Liver (tissue), 9 donors: ENCODE results near the gene TST. TPM values are rescaled to one million over a fixed set of nuclear protein-coding genes. Genes with fewer than 3 reads are reported as not detected.

Experiments used
- DNase-seq: peaks from one replicate; pipeline ENCODE4 v3.0.0-alpha.2; 2017; ENCODE audit warnings: low spot score
- H3K27ac ChIP-seq, 2 donors: one replicate each; pipeline ENCODE4 v1.7.0; 2013; ENCODE audit warnings: inconsistent platforms in 2 of 2, low read length in 2 of 2, control low read depth in 1 of 2, low read depth in 1 of 2, mild to moderate bottlenecking in 1 of 2
- H3K27me3 ChIP-seq, 4 donors: one replicate each; pipeline versions ENCODE4 v1.6.1 to v1.7.0; 2013; ENCODE audit warnings: low read length in 3 of 4, inconsistent platforms in 1 of 4, mild to moderate bottlenecking in 1 of 4, moderate library complexity in 1 of 4; ENCODE audit not compliant: control insufficient read depth in 4 of 4, insufficient read depth in 4 of 4
- H3K36me3 ChIP-seq, 4 donors: one replicate each; pipeline versions ENCODE4 v1.6.1 to v1.7.0; 2013; ENCODE audit warnings: low read length in 3 of 4, mild to moderate bottlenecking in 3 of 4, low read depth in 1 of 4, moderate library complexity in 1 of 4; ENCODE audit not compliant: control insufficient read depth in 4 of 4, insufficient read depth in 3 of 4
- H3K4me1 ChIP-seq, 4 donors: one replicate each; pipeline versions ENCODE4 v1.6.1 to v1.7.0; 2013; ENCODE audit warnings: low read length in 3 of 4, mild to moderate bottlenecking in 3 of 4, moderate library complexity in 1 of 4; ENCODE audit not compliant: control insufficient read depth in 4 of 4, insufficient read depth in 4 of 4
- H3K4me3 ChIP-seq, 3 donors: one replicate each; pipeline versions ENCODE4 v1.6.1 to v1.7.0; 2013; ENCODE audit warnings: low read length in 3 of 3, control low read depth in 1 of 3, low read depth in 1 of 3, mild to moderate bottlenecking in 1 of 3
- H3K9ac ChIP-seq, 2 donors: one replicate each; pipeline ENCODE4 v1.7.0; 2013; ENCODE audit warnings: low read length in 2 of 2, mild to moderate bottlenecking in 2 of 2, moderate library complexity in 2 of 2, control low read depth in 1 of 2, low read depth in 1 of 2
- H3K9me3 ChIP-seq, 4 donors: one replicate each; pipeline versions ENCODE4 v1.6.1 to v1.7.0; 2013; ENCODE audit warnings: low read length in 3 of 4; ENCODE audit not compliant: control insufficient read depth in 4 of 4
- ATF3 ChIP-seq: IDR thresholded peaks from 2 replicates; pipeline ENCODE4 v1.6.1; 2016; ENCODE audit warnings: antibody characterized with exemption
- EGR1 ChIP-seq, 2 donors: IDR thresholded peaks; 2 replicates each; pipeline ENCODE4 v1.6.1; 2016 to 2018; ENCODE audit warnings: antibody characterized with exemption in 2 of 2, low read depth in 2 of 2
- FOXA1 ChIP-seq: IDR thresholded peaks from 2 replicates; pipeline ENCODE4 v1.6.1; 2016; ENCODE audit warnings: antibody characterized with exemption
- FOXA2 ChIP-seq: IDR thresholded peaks from 2 replicates; pipeline ENCODE4 v1.6.1; 2016; ENCODE audit warnings: antibody characterized with exemption
- GABPA ChIP-seq, 2 donors: IDR thresholded peaks in 1 of 2; conservative IDR thresholded peaks in 1 of 2; 2 replicates each; pipeline ENCODE4 v1.6.1; 2016; ENCODE audit warnings: antibody characterized with exemption in 2 of 2, mild to moderate bottlenecking in 1 of 2, moderate library complexity in 1 of 2
- HNF4A ChIP-seq, 2 donors: conservative IDR thresholded peaks; 2 replicates each; pipeline ENCODE4 v1.6.1; 2016; ENCODE audit warnings: antibody characterized with exemption in 2 of 2, mild to moderate bottlenecking in 2 of 2
- HNF4G ChIP-seq: IDR thresholded peaks from 2 replicates; pipeline ENCODE4 v1.6.1; 2016; ENCODE audit warnings: antibody characterized with exemption
- NR2F2 ChIP-seq: IDR thresholded peaks from 2 replicates; pipeline ENCODE4 v1.6.1; 2016; ENCODE audit warnings: antibody characterized with exemption
- RAD21 ChIP-seq, 2 donors: IDR thresholded peaks; 2 replicates each; pipeline ENCODE4 v1.6.1; 2016; ENCODE audit warnings: antibody characterized with exemption in 2 of 2, mild to moderate bottlenecking in 2 of 2
- RXRA ChIP-seq, 2 donors: IDR thresholded peaks; 2 replicates each; pipeline ENCODE4 v1.6.1; 2017 to 2018; ENCODE audit warnings: antibody characterized with exemption in 2 of 2, mild to moderate bottlenecking in 1 of 2
- SP1 ChIP-seq: IDR thresholded peaks from 2 replicates; pipeline ENCODE4 v1.6.1; 2018; ENCODE audit warnings: antibody characterized with exemption, mild to moderate bottlenecking
- TAF1 ChIP-seq: conservative IDR thresholded peaks from 2 replicates; pipeline ENCODE4 v1.6.1; 2016; ENCODE audit warnings: antibody characterized with exemption, mild to moderate bottlenecking
- YY1 ChIP-seq: IDR thresholded peaks from 2 replicates; pipeline ENCODE4 v1.6.1; 2016; ENCODE audit warnings: antibody characterized with exemption, mild to moderate bottlenecking
- WGBS: extraction: QIAGEN DNeasy Blood & Tissue Kit; methylation state at CpG from one replicate; pipeline ENCODE4 v1.1.7; 2013; 5-methylcytosine and 5-hydroxymethylcytosine counted together
- polyA plus RNA-seq, 2 donors: library from polyadenylated mRNA; stranded (reverse) in 1 of 2; unstranded in 1 of 2; fragments of 200-250 nt in 1 of 2; fragments of >200 nt in 1 of 2; fragmentation: Nextera tagmentation in 1 of 2; extraction: Ambion mirVana in 1 of 2; gene quantifications; one replicate each; pipeline versions ENCODE4 v1.2.1 to v1.2.3, GENCODE V29; 2013 to 2015
- total RNA-seq, 2 donors: library from RNA; depleted of rRNA; stranded (reverse); fragments of >200 nt; gene quantifications; one replicate each; pipeline ENCODE4 v1.2.3, GENCODE V29; 2014
- TF ChIP-seq, protein P1 (sequence below): IDR thresholded peaks from 2 replicates; pipeline ENCODE4 v1.6.1; 2016; ENCODE audit warnings: antibody characterized with exemption
- TF ChIP-seq, protein P2 (sequence below): IDR thresholded peaks from 2 replicates; pipeline ENCODE4 v1.6.1; 2016; ENCODE audit warnings: antibody characterized with exemption, mild to moderate bottlenecking
- TF ChIP-seq, protein P3 (sequence below): IDR thresholded peaks from 2 replicates; pipeline ENCODE4 v1.6.1; 2016; ENCODE audit warnings: antibody characterized with exemption
- donor health status: healthy.
- donor health status: healthy.
- donor health status: healthy.
- donor health status: healthy.
- donor health status: healthy.

TST gene
- total and polyA plus RNA-seq, 4 donors: 186 to 404 (median 292) TPM

GRCh38 chr22:37062376-37062675, 43.1 kb upstream of the TST start:
- DNase-seq: no peak

DNA sequence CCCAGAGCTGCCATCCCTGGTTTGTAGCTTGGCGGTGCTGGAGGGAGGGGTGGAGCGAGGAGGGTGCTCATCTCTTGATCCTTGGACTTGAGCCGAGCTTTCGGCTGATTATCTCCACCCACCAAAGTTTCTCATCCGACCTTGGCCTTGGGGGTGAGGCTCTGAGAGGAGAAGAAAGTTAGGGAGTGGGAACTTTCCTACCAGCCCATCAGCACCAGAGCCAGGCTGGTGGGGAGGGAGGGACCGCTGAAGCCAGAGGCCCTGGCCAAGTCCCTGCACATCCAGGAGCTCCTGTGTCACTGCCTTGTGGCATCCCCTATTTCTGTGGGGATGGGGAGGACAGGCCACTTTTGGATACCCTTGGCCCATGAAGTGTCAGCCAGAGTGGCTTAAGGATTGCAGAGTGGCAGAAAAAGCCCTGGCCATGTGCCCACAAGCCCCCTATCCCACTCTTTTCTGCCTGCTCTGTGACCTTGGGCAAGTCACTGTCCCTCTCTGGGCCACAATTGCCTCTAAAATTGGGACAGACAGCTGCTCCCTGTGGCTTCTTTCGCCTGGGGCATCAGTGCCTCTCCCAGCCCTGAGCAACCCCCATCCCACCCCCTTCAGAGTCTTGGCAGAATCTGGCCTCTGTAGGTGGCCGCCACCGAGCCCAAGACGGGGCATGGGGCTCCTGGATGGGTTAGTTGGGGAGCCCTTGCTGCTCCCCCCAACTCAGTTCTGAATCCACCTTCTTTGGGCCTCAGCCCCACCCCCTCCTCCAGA, 42.5 kb upstream of the TST start:
- TF ChIP-seq RXRA (IDR thresholded peaks at IDR 0.05) (no peak), RAD21 (IDR thresholded peaks at IDR 0.05) (no peak), EGR1 (IDR thresholded peaks at IDR 0.05; ENCODE audit: low read depth in 2 of 2) (no peak), FOXA2 (no peak), NR2F2 (no peak), ATF3 (no peak), FOXA1 (no peak), HNF4G (no peak), GABPA (IDR thresholded peaks at IDR 0.05 in 1 of 2, conservative IDR thresholded peaks at IDR 0.05 in 1 of 2) (no peak), YY1 (no peak)
- TF ChIP-seq, protein P1, sequence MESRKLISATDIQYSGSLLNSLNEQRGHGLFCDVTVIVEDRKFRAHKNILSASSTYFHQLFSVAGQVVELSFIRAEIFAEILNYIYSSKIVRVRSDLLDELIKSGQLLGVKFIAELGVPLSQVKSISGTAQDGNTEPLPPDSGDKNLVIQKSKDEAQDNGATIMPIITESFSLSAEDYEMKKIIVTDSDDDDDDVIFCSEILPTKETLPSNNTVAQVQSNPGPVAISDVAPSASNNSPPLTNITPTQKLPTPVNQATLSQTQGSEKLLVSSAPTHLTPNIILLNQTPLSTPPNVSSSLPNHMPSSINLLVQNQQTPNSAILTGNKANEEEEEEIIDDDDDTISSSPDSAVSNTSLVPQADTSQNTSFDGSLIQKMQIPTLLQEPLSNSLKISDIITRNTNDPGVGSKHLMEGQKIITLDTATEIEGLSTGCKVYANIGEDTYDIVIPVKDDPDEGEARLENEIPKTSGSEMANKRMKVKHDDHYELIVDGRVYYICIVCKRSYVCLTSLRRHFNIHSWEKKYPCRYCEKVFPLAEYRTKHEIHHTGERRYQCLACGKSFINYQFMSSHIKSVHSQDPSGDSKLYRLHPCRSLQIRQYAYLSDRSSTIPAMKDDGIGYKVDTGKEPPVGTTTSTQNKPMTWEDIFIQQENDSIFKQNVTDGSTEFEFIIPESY: no peak
- Histone ChIP-seq H3K9ac (no peak overlapping the region), H3K4me3 (no peak overlapping the region), H3K27me3 (no peaks in the 10 kb centered on the region), H3K36me3 (peaks cover 0 to 16% (median under 1%) of the 10 kb centered on the region in 4 donors), H3K9me3 (no peaks in the 10 kb centered on the region), H3K27ac (no peak overlapping the region), H3K4me1 (no peaks in the 10 kb centered on the region)
- DNase-seq: no peak
- 66% methylated on average over 10 of the region's 10 CpGs for WGBS

More at GRCh38 chr22:37062376-37062675, 43.1 kb upstream of the TST start:
- Histone ChIP-seq H3K4me1 (no peaks in the 10 kb centered on the region), H3K4me3 (no peak overlapping the region), H3K9me3 (no peaks in the 10 kb centered on the region), H3K27me3 (no peaks in the 10 kb centered on the region), H3K9ac (no peak overlapping the region), H3K27ac (no peak overlapping the region), H3K36me3 (peaks cover 0 to 17% (median under 1%) of the 10 kb centered on the region in 4 donors)
- TF ChIP-seq RAD21 (IDR thresholded peaks at IDR 0.05): no peak
- TF ChIP-seq TAF1: no peak
- WGBS: 62% methylated on average over 7 of the region's 7 CpGs

DNA sequence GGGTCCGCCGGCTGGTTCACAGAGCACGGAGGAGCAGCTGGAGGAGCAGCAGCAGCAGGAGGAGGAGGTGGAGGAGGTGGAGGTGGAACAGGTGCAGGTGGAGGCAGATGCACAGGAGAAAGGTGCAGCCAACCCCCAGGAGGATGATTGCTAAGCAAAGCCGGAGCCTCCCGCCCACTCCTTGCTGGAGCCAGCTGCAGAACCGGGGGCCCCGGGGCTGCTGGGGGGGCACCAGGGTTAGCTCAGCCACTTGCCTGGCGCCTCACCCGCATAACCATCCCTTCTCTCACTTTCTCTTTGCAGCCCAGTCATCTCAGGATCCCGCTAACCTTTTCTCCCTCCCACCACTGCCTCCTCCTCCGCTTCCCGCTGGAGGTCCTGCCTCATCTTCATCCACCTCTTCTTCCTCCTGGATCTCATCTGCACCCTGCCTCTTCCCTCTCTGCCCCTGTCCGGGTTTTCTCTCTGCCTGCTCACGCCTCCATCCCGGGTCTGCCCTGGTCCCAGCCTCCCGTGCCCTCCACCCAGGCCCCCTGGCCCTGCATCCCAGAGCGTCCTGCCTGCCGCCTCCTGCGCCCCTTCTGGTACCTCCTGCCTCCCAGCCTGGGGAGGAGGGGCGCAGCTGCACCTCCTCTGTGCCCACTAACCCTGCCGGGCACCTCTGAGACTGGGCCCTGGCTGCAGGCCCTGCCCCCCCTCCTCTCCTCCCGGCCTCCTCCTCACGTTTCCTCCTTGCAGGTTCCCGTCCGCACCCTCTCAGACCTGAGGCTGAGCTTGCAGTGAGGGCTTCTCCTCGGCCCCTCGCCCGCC, 41.8 kb upstream of the TST start:
- no peak overlapping the region for H3K9ac ChIP-seq
- H3K4me3 ChIP-seq: no peak overlapping the region
- no peaks in the 10 kb centered on the region for H3K4me1 ChIP-seq
- H3K9me3 ChIP-seq: no peaks in the 10 kb centered on the region
- peaks cover 0 to 8% (median 0%) of the 10 kb centered on the region in 4 donors for H3K36me3 ChIP-seq
- WGBS: 79% methylated on average over 28 of the region's 28 CpGs
- no peak for TF ChIP-seq RXRA (IDR thresholded peaks at IDR 0.05)
- TF ChIP-seq NR2F2: no peak
- TF ChIP-seq TAF1: no peak
- TF ChIP-seq EGR1 (IDR thresholded peaks at IDR 0.05; ENCODE audit: low read depth in 2 of 2): no peak
- no peak for TF ChIP-seq FOXA2
- TF ChIP-seq YY1: no peak
- TF ChIP-seq HNF4G: no peak
- no peak for TF ChIP-seq ATF3
- TF ChIP-seq GABPA (IDR thresholded peaks at IDR 0.05 in 1 of 2, conservative IDR thresholded peaks at IDR 0.05 in 1 of 2): no peak
- TF ChIP-seq, protein P2, sequence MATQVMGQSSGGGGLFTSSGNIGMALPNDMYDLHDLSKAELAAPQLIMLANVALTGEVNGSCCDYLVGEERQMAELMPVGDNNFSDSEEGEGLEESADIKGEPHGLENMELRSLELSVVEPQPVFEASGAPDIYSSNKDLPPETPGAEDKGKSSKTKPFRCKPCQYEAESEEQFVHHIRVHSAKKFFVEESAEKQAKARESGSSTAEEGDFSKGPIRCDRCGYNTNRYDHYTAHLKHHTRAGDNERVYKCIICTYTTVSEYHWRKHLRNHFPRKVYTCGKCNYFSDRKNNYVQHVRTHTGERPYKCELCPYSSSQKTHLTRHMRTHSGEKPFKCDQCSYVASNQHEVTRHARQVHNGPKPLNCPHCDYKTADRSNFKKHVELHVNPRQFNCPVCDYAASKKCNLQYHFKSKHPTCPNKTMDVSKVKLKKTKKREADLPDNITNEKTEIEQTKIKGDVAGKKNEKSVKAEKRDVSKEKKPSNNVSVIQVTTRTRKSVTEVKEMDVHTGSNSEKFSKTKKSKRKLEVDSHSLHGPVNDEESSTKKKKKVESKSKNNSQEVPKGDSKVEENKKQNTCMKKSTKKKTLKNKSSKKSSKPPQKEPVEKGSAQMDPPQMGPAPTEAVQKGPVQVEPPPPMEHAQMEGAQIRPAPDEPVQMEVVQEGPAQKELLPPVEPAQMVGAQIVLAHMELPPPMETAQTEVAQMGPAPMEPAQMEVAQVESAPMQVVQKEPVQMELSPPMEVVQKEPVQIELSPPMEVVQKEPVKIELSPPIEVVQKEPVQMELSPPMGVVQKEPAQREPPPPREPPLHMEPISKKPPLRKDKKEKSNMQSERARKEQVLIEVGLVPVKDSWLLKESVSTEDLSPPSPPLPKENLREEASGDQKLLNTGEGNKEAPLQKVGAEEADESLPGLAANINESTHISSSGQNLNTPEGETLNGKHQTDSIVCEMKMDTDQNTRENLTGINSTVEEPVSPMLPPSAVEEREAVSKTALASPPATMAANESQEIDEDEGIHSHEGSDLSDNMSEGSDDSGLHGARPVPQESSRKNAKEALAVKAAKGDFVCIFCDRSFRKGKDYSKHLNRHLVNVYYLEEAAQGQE: no peak
- TF ChIP-seq, protein P1: no peak
- TF ChIP-seq, protein P3, sequence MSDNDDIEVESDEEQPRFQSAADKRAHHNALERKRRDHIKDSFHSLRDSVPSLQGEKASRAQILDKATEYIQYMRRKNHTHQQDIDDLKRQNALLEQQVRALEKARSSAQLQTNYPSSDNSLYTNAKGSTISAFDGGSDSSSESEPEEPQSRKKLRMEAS: no peak
- TF ChIP-seq HNF4A (conservative IDR thresholded peaks at IDR 0.05): no peak
- no peak for TF ChIP-seq SP1
- DNase-seq: no peak
- H3K27ac ChIP-seq: no peak overlapping the region
- no peaks in the 10 kb centered on the region for H3K27me3 ChIP-seq
